ENCODE data around the gene DNAAF1. TPM values are rescaled to one million over a fixed set of nuclear protein-coding genes. Genes with fewer than 3 reads are reported as not detected.

DNAAF1 gene
- polyA plus RNA-seq, 1 donor (not counting 4 experiments of a cell fraction or from before 2014, with no cell fraction given), result 0.01 TPM

DNA sequence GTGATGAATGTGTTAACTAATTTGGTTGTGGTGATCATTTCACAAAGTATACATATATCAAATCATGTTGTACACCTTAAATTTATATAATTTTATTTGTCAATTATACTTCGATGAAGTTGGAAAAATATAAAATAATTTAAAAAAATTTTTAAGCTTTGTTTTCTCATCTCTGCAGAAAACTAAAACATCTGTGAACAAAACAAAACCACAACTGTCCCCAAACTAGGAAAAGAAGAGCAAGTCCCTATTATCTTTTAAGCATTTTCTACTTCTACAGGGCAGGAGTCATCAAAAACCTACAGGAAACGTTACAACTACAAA, 6.6 kb upstream of the DNAAF1 start:
- DNase-seq (ENCODE audit: low read depth, low spot score) (no peak), FAIRE-seq (no peak)
- H3K9ac ChIP-seq (ENCODE audit: control insufficient read depth, extremely low read depth, insufficient read depth, low read length), result no peak overlapping the region
- no peaks in the 10 kb centered on the region for H3K9me3 ChIP-seq (ENCODE audit: control insufficient read depth, low read depth, low read length)
- no peaks in the 10 kb centered on the region for H3K27me3 ChIP-seq (ENCODE audit: control insufficient read depth, extremely low read depth, insufficient read depth, low read length)
- H4K20me1 ChIP-seq (ENCODE audit: control insufficient read depth, extremely low read depth, insufficient read depth, low read length), result no peaks in the 10 kb centered on the region
- H2AFZ ChIP-seq (ENCODE audit: control insufficient read depth, low read length), result no peak overlapping the region
- H3K9me1 ChIP-seq (ENCODE audit: control insufficient read depth, extremely low read depth, insufficient read depth, low read length), result no peaks in the 10 kb centered on the region
- no peaks in the 10 kb centered on the region for H3K36me3 ChIP-seq (ENCODE audit: control insufficient read depth in 2 of 2, extremely low read depth in 1 of 2, insufficient read depth in 2 of 2, low read length in 2 of 2)
- H3K79me2 ChIP-seq (ENCODE audit: control insufficient read depth, insufficient read depth, low read length), result no peaks in the 10 kb centered on the region
- dilution Hi-C loops (cut with MboI; ENCODE audit: extremely low pct_ligation_motif_present, low sequenced_read_pairs), result no loop called here
- no peak overlapping the region for H3K4me2 ChIP-seq (ENCODE audit: control insufficient read depth, extremely low read depth, insufficient read depth, low read depth, low read length)
- no peak overlapping the region for H3K4me3 ChIP-seq (ENCODE audit: control insufficient read depth in 2 of 3, extremely low read depth in 1 of 3, insufficient read depth in 2 of 3, low read depth in 1 of 3, low read length in 3 of 3)
- no peak for TF ChIP-seq EZH2 (IDR thresholded peaks at IDR 0.05; ENCODE audit: low read length)
- TF ChIP-seq, protein P1, sequence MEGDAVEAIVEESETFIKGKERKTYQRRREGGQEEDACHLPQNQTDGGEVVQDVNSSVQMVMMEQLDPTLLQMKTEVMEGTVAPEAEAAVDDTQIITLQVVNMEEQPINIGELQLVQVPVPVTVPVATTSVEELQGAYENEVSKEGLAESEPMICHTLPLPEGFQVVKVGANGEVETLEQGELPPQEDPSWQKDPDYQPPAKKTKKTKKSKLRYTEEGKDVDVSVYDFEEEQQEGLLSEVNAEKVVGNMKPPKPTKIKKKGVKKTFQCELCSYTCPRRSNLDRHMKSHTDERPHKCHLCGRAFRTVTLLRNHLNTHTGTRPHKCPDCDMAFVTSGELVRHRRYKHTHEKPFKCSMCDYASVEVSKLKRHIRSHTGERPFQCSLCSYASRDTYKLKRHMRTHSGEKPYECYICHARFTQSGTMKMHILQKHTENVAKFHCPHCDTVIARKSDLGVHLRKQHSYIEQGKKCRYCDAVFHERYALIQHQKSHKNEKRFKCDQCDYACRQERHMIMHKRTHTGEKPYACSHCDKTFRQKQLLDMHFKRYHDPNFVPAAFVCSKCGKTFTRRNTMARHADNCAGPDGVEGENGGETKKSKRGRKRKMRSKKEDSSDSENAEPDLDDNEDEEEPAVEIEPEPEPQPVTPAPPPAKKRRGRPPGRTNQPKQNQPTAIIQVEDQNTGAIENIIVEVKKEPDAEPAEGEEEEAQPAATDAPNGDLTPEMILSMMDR (optimal IDR thresholded peaks at IDR 0.05 in 1 of 3, IDR thresholded peaks at IDR 0.05 in 1 of 3, conservative IDR thresholded peaks at IDR 0.05 in 1 of 3; ENCODE audit: extremely low read depth in 1 of 3, insufficient read depth in 2 of 3, low read length in 3 of 3), result no peak
- no peak overlapping the region for H3K27ac ChIP-seq (ENCODE audit: control insufficient read depth, insufficient read depth, low read length)
- H3K4me1 ChIP-seq (ENCODE audit: control insufficient read depth, extremely low read depth, insufficient read depth, low read length), result no peaks in the 10 kb centered on the region

DNA sequence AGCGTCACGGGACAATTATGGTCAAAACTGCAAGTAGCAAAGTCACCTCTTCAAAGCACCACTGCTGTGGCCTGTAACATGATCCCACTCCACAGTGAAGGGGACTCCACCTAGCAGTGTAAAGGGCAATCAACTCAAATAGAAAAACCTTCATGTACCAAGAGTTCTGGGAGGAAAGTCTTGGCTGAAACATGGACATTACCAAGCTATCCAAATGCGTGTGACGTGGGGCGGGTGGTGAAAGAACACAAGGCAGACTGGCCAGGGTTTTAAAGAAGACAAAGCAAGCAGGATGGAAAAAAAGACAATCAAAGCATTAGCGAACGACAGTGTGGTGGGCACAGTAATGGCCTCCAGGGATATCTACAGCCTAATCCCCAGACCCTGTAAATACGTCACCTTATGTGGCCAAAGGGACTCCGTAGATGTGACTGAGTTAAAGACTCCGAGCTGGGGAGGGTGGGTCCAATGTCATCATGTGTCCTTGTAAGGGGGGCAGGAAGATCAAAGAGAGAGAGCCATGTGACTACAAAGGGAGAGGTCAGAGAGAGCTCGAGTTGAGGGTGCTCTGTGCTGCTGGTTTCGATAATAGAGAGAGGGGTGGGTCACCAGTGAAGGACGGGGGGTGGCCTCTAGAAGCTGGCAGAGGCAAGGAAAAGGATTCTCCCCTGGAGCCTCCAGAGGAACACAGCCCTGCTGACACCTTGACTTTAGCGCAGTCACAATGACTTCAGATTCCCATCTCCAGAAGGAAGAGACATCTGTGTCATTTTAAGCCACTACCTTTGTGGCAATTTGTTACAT, 6.1 kb upstream of the DNAAF1 start:
- TF ChIP-seq, protein P1 (optimal IDR thresholded peaks at IDR 0.05 in 1 of 3, IDR thresholded peaks at IDR 0.05 in 1 of 3, conservative IDR thresholded peaks at IDR 0.05 in 1 of 3; ENCODE audit: extremely low read depth in 1 of 3, insufficient read depth in 2 of 3, low read length in 3 of 3), result no peak
- TF ChIP-seq EZH2 (IDR thresholded peaks at IDR 0.05; ENCODE audit: low read length), result no peak
- H3K9me1 ChIP-seq (ENCODE audit: control insufficient read depth, extremely low read depth, insufficient read depth, low read length), result no peaks in the 10 kb centered on the region
- H3K27ac ChIP-seq (ENCODE audit: control insufficient read depth, insufficient read depth, low read length), result no peak overlapping the region
- DNase-seq (ENCODE audit: low read depth, low spot score) (no peak), FAIRE-seq (no peak)
- dilution Hi-C loops (cut with MboI; ENCODE audit: extremely low pct_ligation_motif_present, low sequenced_read_pairs), result no loop called here
- no peak overlapping the region for H3K4me3 ChIP-seq (ENCODE audit: control insufficient read depth in 2 of 3, extremely low read depth in 1 of 3, insufficient read depth in 2 of 3, low read depth in 1 of 3, low read length in 3 of 3)
- no peak overlapping the region for H3K4me2 ChIP-seq (ENCODE audit: control insufficient read depth, extremely low read depth, insufficient read depth, low read depth, low read length)
- H4K20me1 ChIP-seq (ENCODE audit: control insufficient read depth, extremely low read depth, insufficient read depth, low read length), result no peaks in the 10 kb centered on the region
- no peaks in the 10 kb centered on the region for H3K9me3 ChIP-seq (ENCODE audit: control insufficient read depth, low read depth, low read length)
- H2AFZ ChIP-seq (ENCODE audit: control insufficient read depth, low read length), result no peak overlapping the region
- H3K27me3 ChIP-seq (ENCODE audit: control insufficient read depth, extremely low read depth, insufficient read depth, low read length), result no peaks in the 10 kb centered on the region
- no peaks in the 10 kb centered on the region for H3K4me1 ChIP-seq (ENCODE audit: control insufficient read depth, extremely low read depth, insufficient read depth, low read length)
- no peak overlapping the region for H3K9ac ChIP-seq (ENCODE audit: control insufficient read depth, extremely low read depth, insufficient read depth, low read length)
- H3K79me2 ChIP-seq (ENCODE audit: control insufficient read depth, insufficient read depth, low read length), result no peaks in the 10 kb centered on the region
- no peaks in the 10 kb centered on the region for H3K36me3 ChIP-seq (ENCODE audit: control insufficient read depth in 2 of 2, extremely low read depth in 1 of 2, insufficient read depth in 2 of 2, low read length in 2 of 2)

Measured in keratinocyte (primary cell).